ENCODE data around the gene SLC12A7. TPM values are rescaled to one million over a fixed set of nuclear protein-coding genes. Genes with fewer than 3 reads are reported as not detected.

SLC12A7 gene
- total RNA-seq, 4 donors from 2014 or later: 18.8 to 28.7 (median 24.5) TPM

- TF ChIP-seq EP300 (IDR thresholded peaks at IDR 0.05) (no peak), POLR2AphosphoS5 (IDR thresholded peaks at IDR 0.05) (no peak), CTCF (IDR thresholded peaks at IDR 0.05) (no peak)
- H3K4me1 ChIP-seq: no peaks in the 10 kb centered on the region
- H3K36me3 ChIP-seq: peaks cover 0 to 23% of the 10 kb centered on the region in 2 donors
- 90 to 93% methylated on average over 11 of the region's 11 CpGs for WGBS, 2 donors (ENCODE audit: low coverage in 1 of 2)
- no peak overlapping the region for H3K4me3 ChIP-seq
- H3K9me3 ChIP-seq: no peaks in the 10 kb centered on the region
- H3K27me3 ChIP-seq: no peaks in the 10 kb centered on the region
- H3K27ac ChIP-seq: no peak overlapping the region
- no peak for ATAC-seq
These were observed 64.4 kb downstream of the SLC12A7 start for GRCh38 chr5:1047332-1047965.

GRCh38 chr5:1045960-1046560 lies 65.8 kb downstream of the SLC12A7 start:
- TF ChIP-seq POLR2AphosphoS5 (IDR thresholded peaks at IDR 0.05) (no peak), EP300 (IDR thresholded peaks at IDR 0.05) (no peak), CTCF (IDR thresholded peaks at IDR 0.05) (no peak), POLR2A (IDR thresholded peaks at IDR 0.05) (no peak)
- peaks cover 0 to 9% of the 10 kb centered on the region in 2 donors for H3K36me3 ChIP-seq
- no peaks in the 10 kb centered on the region for H3K27me3 ChIP-seq
- no peak overlapping the region for H3K4me3 ChIP-seq
- no peaks in the 10 kb centered on the region for H3K9me3 ChIP-seq
- WGBS, 2 donors (ENCODE audit: low coverage in 1 of 2): 87 to 89% methylated on average over 9 of the region's 9 CpGs
- H3K4me1 ChIP-seq: no peaks in the 10 kb centered on the region
- no peak for ATAC-seq
- H3K27ac ChIP-seq: no peak overlapping the region

- Histone ChIP-seq H3K9me3 (no peaks in the 10 kb centered on the region), H3K4me3 (no peak overlapping the region), H3K4me1 (no peaks in the 10 kb centered on the region), H3K36me3 (no peaks in the 10 kb centered on the region), H3K27ac (no peak overlapping the region), H3K27me3 (no peaks in the 10 kb centered on the region)
- ATAC-seq: no peak
- WGBS, 2 donors (ENCODE audit: low coverage in 1 of 2): 79 to 85% methylated on average over 5 of the region's 5 CpGs
- no peak for TF ChIP-seq POLR2AphosphoS5 (IDR thresholded peaks at IDR 0.05)
- no peak for TF ChIP-seq CTCF (IDR thresholded peaks at IDR 0.05)
- no peak for TF ChIP-seq POLR2A (IDR thresholded peaks at IDR 0.05)
- no peak for TF ChIP-seq EP300 (IDR thresholded peaks at IDR 0.05)
These were observed 67.7 kb downstream of the SLC12A7 start for GRCh38 chr5:1044117-1044516.

- no peaks in the 10 kb centered on the region for H3K9me3 ChIP-seq
- no peak overlapping the region for H3K27ac ChIP-seq
- 82 to 86% methylated on average over 7 of the region's 7 CpGs for WGBS, 2 donors (ENCODE audit: low coverage in 1 of 2)
- H3K36me3 ChIP-seq: no peaks in the 10 kb centered on the region
- H3K27me3 ChIP-seq: no peaks in the 10 kb centered on the region
- H3K4me1 ChIP-seq: no peaks in the 10 kb centered on the region
- TF ChIP-seq POLR2A (IDR thresholded peaks at IDR 0.05): no peak
- ATAC-seq: no peak
- H3K4me3 ChIP-seq: no peak overlapping the region
These were observed 68.5 kb downstream of the SLC12A7 start for GRCh38 chr5:1043327-1043726.

- Histone ChIP-seq H3K4me1 (no peaks in the 10 kb centered on the region), H3K27ac (no peak overlapping the region), H3K9me3 (no peaks in the 10 kb centered on the region), H3K36me3 (no peaks in the 10 kb centered on the region), H3K27me3 (no peaks in the 10 kb centered on the region), H3K4me3 (no peak overlapping the region)
- TF ChIP-seq CTCF (IDR thresholded peaks at IDR 0.05) (no peak), POLR2A (IDR thresholded peaks at IDR 0.05) (no peak), POLR2AphosphoS5 (IDR thresholded peaks at IDR 0.05) (no peak), EP300 (IDR thresholded peaks at IDR 0.05) (no peak)
- no peak for ATAC-seq
- WGBS, 2 donors (ENCODE audit: low coverage in 1 of 2): 89 to 90% methylated on average over 7 of the region's 7 CpGs
These were observed 69.2 kb downstream of the SLC12A7 start for GRCh38 chr5:1042626-1043025.
